HEK293 (cell line): Measurements from ENCODE around the gene NEO1.

Experiments
- BCL11B ChIP-seq: fragments of 450-650 bp; formaldehyde crosslinking; IDR thresholded peaks from 2 replicates; pipeline ENCODE4 v1.5.1; 2016; ENCODE audit warnings: low read depth, missing biosample characterization, missing genetic modification characterization
- EGR2 ChIP-seq: fragments of 450-650 bp; formaldehyde crosslinking; IDR thresholded peaks from 2 replicates; pipeline ENCODE4 v1.5.1; 2016; ENCODE audit warnings: low read depth, missing biosample characterization, missing genetic modification characterization
- HIC1 ChIP-seq: fragments of 450-650 bp; formaldehyde crosslinking; IDR thresholded peaks from 2 replicates; pipeline ENCODE4 v1.5.1; 2016; ENCODE audit warnings: missing biosample characterization, missing genetic modification characterization
- HOXD13 ChIP-seq: sonication (generic); formaldehyde crosslinking; IDR thresholded peaks from 2 replicates; pipeline ENCODE4 v1.8.0; 2022; ENCODE audit warnings: missing genetic modification reagents, borderline replicate concordance
- INSM2 ChIP-seq: fragments of 450-650 bp; formaldehyde crosslinking; IDR thresholded peaks from 2 replicates; pipeline ENCODE4 v1.5.1; 2016; ENCODE audit warnings: missing biosample characterization, missing genetic modification characterization
- KLF9 ChIP-seq: fragments of 450-650 bp; formaldehyde crosslinking; IDR thresholded peaks from 2 replicates; pipeline ENCODE4 v1.5.1; 2016; ENCODE audit warnings: missing biosample characterization, missing genetic modification characterization, low read depth
- MYNN ChIP-seq: fragments of 450-650 bp; formaldehyde crosslinking; IDR thresholded peaks from 2 replicates; pipeline ENCODE4 v1.5.1; 2016; ENCODE audit warnings: missing biosample characterization, missing genetic modification characterization, borderline replicate concordance
- MZF1 ChIP-seq: fragments of 450-650 bp; formaldehyde crosslinking; IDR thresholded peaks from 2 replicates; pipeline ENCODE4 v1.5.1; 2017; ENCODE audit warnings: missing biosample characterization, missing genetic modification characterization, borderline replicate concordance
- OSR2 ChIP-seq: fragments of 450-650 bp; formaldehyde crosslinking; IDR thresholded peaks from 2 replicates; pipeline ENCODE4 v1.5.1; 2016; ENCODE audit warnings: missing biosample characterization, missing genetic modification characterization
- PRDM1 ChIP-seq: fragments of 450-650 bp; formaldehyde crosslinking; IDR thresholded peaks from 2 replicates; pipeline ENCODE4; 2016; ENCODE audit warnings: missing biosample characterization, missing genetic modification characterization
- SP7 ChIP-seq: fragments of 450-650 bp; formaldehyde crosslinking; IDR thresholded peaks from 2 replicates; pipeline ENCODE4 v1.5.1; 2016; ENCODE audit warnings: missing biosample characterization, missing genetic modification characterization
- ZBTB1 ChIP-seq: fragments of 450-650 bp; formaldehyde crosslinking; IDR thresholded peaks from 2 replicates; pipeline ENCODE4 v1.5.1; 2016; ENCODE audit warnings: missing biosample characterization, missing genetic modification characterization
- ZBTB20 ChIP-seq: fragments of 450-650 bp; formaldehyde crosslinking; IDR thresholded peaks from 2 replicates; pipeline ENCODE4 v1.5.1; 2016; ENCODE audit warnings: missing biosample characterization, missing genetic modification characterization
- ZBTB7A ChIP-seq: fragments of 450-650 bp; formaldehyde crosslinking; IDR thresholded peaks from 2 replicates; pipeline ENCODE4 v1.5.1; 2016; ENCODE audit warnings: low read depth, missing biosample characterization, missing genetic modification characterization
- ZNF133 ChIP-seq: fragments of 450-650 bp; formaldehyde crosslinking; IDR thresholded peaks from 2 replicates; pipeline ENCODE4 v1.5.1; 2016; ENCODE audit warnings: missing biosample characterization, missing genetic modification characterization
- ZNF157 ChIP-seq: fragments of 450-650 bp; formaldehyde crosslinking; IDR thresholded peaks from 2 replicates; pipeline ENCODE4 v1.5.1; 2016; ENCODE audit warnings: missing biosample characterization, missing genetic modification characterization
- ZNF221 ChIP-seq: fragments of 450-650 bp; formaldehyde crosslinking; IDR thresholded peaks from 2 replicates; pipeline ENCODE4 v1.5.1; 2017; ENCODE audit warnings: missing biosample characterization, missing genetic modification characterization, borderline replicate concordance
- ZNF292 ChIP-seq: fragments of 450-650 bp; formaldehyde crosslinking; IDR thresholded peaks from 2 replicates; pipeline ENCODE4 v1.5.1; 2016; ENCODE audit warnings: low read depth, missing biosample characterization, missing genetic modification characterization, borderline replicate concordance
- ZNF335 ChIP-seq: fragments of 450-650 bp; formaldehyde crosslinking; conservative IDR thresholded peaks from 2 replicates; pipeline ENCODE4 v1.5.1; 2016; ENCODE audit warnings: missing biosample characterization, missing genetic modification characterization
- ZNF394 ChIP-seq: fragments of 450-650 bp; formaldehyde crosslinking; IDR thresholded peaks from 2 replicates; pipeline ENCODE4 v1.5.1; 2016; ENCODE audit warnings: missing biosample characterization, missing genetic modification characterization, mild to moderate bottlenecking, moderate library complexity, borderline replicate concordance
- ZNF398 ChIP-seq: fragments of 450-650 bp; formaldehyde crosslinking; IDR thresholded peaks from 2 replicates; pipeline ENCODE4 v1.5.1; 2017; ENCODE audit warnings: missing biosample characterization, missing genetic modification characterization
- ZNF48 ChIP-seq: fragments of 450-650 bp; formaldehyde crosslinking; IDR thresholded peaks from 2 replicates; pipeline ENCODE4 v1.5.1; 2016; ENCODE audit warnings: missing biosample characterization, missing genetic modification characterization
- ZNF501 ChIP-seq: fragments of 450-650 bp; formaldehyde crosslinking; IDR thresholded peaks from 2 replicates; pipeline ENCODE4 v1.5.1; 2016; ENCODE audit warnings: missing biosample characterization, missing genetic modification characterization
- ZNF510 ChIP-seq: fragments of 450-650 bp; formaldehyde crosslinking; IDR thresholded peaks from 2 replicates; pipeline ENCODE4 v1.5.1; 2018; ENCODE audit warnings: mild to moderate bottlenecking, missing genetic modification characterization, missing biosample characterization; ENCODE audit not compliant: insufficient replicate concordance
- ZNF530 ChIP-seq: fragments of 450-650 bp; formaldehyde crosslinking; IDR thresholded peaks from 2 replicates; pipeline ENCODE4 v1.5.1; 2016; ENCODE audit warnings: low read depth, missing biosample characterization, missing genetic modification characterization
- ZNF560 ChIP-seq: fragments of 450-650 bp; formaldehyde crosslinking; IDR thresholded peaks from 2 replicates; pipeline ENCODE4 v1.5.1; 2017; ENCODE audit warnings: missing biosample characterization, missing genetic modification characterization, borderline replicate concordance
- ZNF571 ChIP-seq: fragments of 450-650 bp; formaldehyde crosslinking; IDR thresholded peaks from 2 replicates; pipeline ENCODE4 v1.5.0; 2017; ENCODE audit warnings: missing biosample characterization, missing genetic modification characterization
- ZNF629 ChIP-seq: fragments of 450-650 bp; formaldehyde crosslinking; IDR thresholded peaks from 2 replicates; pipeline ENCODE4 v1.5.1; 2017; ENCODE audit warnings: missing biosample characterization, missing genetic modification characterization
- ZNF660 ChIP-seq: fragments of 450-650 bp; IDR thresholded peaks from 2 replicates; pipeline ENCODE4 v1.5.1; 2018; ENCODE audit warnings: missing biosample characterization, mild to moderate bottlenecking, missing genetic modification characterization
- ZNF664 ChIP-seq: fragments of 450-650 bp; formaldehyde crosslinking; IDR thresholded peaks from 2 replicates; pipeline ENCODE4 v1.5.1; 2016; ENCODE audit warnings: missing biosample characterization, missing genetic modification characterization
- ZNF747 ChIP-seq: fragments of 450-650 bp; formaldehyde crosslinking; IDR thresholded peaks from 2 replicates; pipeline ENCODE4 v1.5.1; 2016; ENCODE audit warnings: missing biosample characterization, missing genetic modification characterization
- ZNF768 ChIP-seq: fragments of 450-650 bp; formaldehyde crosslinking; IDR thresholded peaks from 2 replicates; pipeline ENCODE4 v1.5.1; 2018; ENCODE audit warnings: missing biosample characterization, mild to moderate bottlenecking, missing genetic modification characterization
- ZNF785 ChIP-seq: fragments of 450-650 bp; formaldehyde crosslinking; IDR thresholded peaks from 2 replicates; pipeline ENCODE4 v1.5.1; 2016; ENCODE audit warnings: missing biosample characterization, missing genetic modification characterization
- ZNF843 ChIP-seq: fragments of 450-650 bp; formaldehyde crosslinking; IDR thresholded peaks from 2 replicates; pipeline ENCODE4 v1.5.1; 2016; ENCODE audit warnings: missing biosample characterization, missing genetic modification characterization
- ZSCAN16 ChIP-seq: fragments of 450-650 bp; formaldehyde crosslinking; IDR thresholded peaks from 2 replicates; pipeline ENCODE4 v1.5.1; 2016; ENCODE audit warnings: missing biosample characterization, missing genetic modification characterization
- ZSCAN30 ChIP-seq: fragments of 450-650 bp; IDR thresholded peaks from 2 replicates; pipeline ENCODE4 v1.5.1; 2018; ENCODE audit warnings: missing biosample characterization, mild to moderate bottlenecking, missing genetic modification characterization, moderate library complexity
- ZXDB ChIP-seq: fragments of 450-650 bp; formaldehyde crosslinking; IDR thresholded peaks from 2 replicates; pipeline ENCODE4 v1.5.1; 2016; ENCODE audit warnings: missing biosample characterization, missing genetic modification characterization

The NEO1 gene

GRCh38 chr15:73052653-73053397, 562 bp downstream of the NEO1 start (continued):
- TF ChIP-seq ZSCAN16 (tag by site-specific recombination) = no peak
- TF ChIP-seq ZSCAN30 = peak; percentile 70
- TF ChIP-seq OSR2 (tag by site-specific recombination) = peak; percentile 92
- TF ChIP-seq ZNF292 (tag by site-specific recombination) = no peak
- no peak for TF ChIP-seq ZNF571
- peak; percentile 78 for TF ChIP-seq EGR2 (tag by site-specific recombination)
- no peak for TF ChIP-seq ZNF510
- peak; percentile 62 for TF ChIP-seq ZNF398 (tag by site-specific recombination)
- no peak; the same call in 1 of the 2 replicates for TF ChIP-seq ZNF335
- TF ChIP-seq ZNF560 (tag by site-specific recombination) = no peak
- TF ChIP-seq ZXDB = peak; percentile 91
- TF ChIP-seq ZBTB20 = peak; percentile 74
- no peak for TF ChIP-seq ZNF48
- TF ChIP-seq ZNF221 (tag by site-specific recombination) = no peak
- TF ChIP-seq ZNF664 (tag by site-specific recombination) = peak; percentile 91
- TF ChIP-seq ZBTB7A (tag by site-specific recombination) = 0 out of 2 replicates have a peak, but pooled peaks have one; percentile 61
- TF ChIP-seq ZNF843 (tag by site-specific recombination) = peak; percentile 72; the same call in 1 of the 2 replicates
- TF ChIP-seq BCL11B = peak; percentile 59; the same call in 1 of the 2 replicates
- peak; percentile 31; the same call in 1 of the 2 replicates for TF ChIP-seq KLF9
- no peak for TF ChIP-seq ZNF530 (tag by site-specific recombination)
- peak; percentile 77 for TF ChIP-seq ZNF629 (tag by site-specific recombination)
- TF ChIP-seq HOXD13 (CRISPR knock-in tag) = no peak
- peak; percentile 62; the same call in 1 of the 2 replicates for TF ChIP-seq PRDM1 (tag by site-specific recombination)
- 0 out of 2 replicates have a peak, but pooled peaks have one; percentile 35 for TF ChIP-seq ZNF394 (tag by site-specific recombination)
- TF ChIP-seq ZNF157 (tag by site-specific recombination) = no peak
- TF ChIP-seq ZNF747 (tag by site-specific recombination) = no peak
- TF ChIP-seq HIC1 (tag by site-specific recombination) = peak; percentile 88
- TF ChIP-seq ZNF501 (tag by site-specific recombination) = peak; percentile 58; the same call in 1 of the 2 replicates
- no peak for TF ChIP-seq ZNF768
- TF ChIP-seq MYNN = no peak
- TF ChIP-seq MZF1 (tag by site-specific recombination) = peak; percentile 82; the same call in 1 of the 2 replicates
- peak; percentile 77 for TF ChIP-seq SP7 (tag by site-specific recombination)
- TF ChIP-seq INSM2 = peak; percentile 78
- TF ChIP-seq ZNF660 = peak; percentile 14; the same call in 1 of the 2 replicates
- TF ChIP-seq ZNF133 (tag by site-specific recombination) = no peak
- 0 out of 2 replicates have a peak, but pooled peaks have one; percentile 19 for TF ChIP-seq ZBTB1 (tag by site-specific recombination)
- TF ChIP-seq ZNF785 = no peak
